Right atrium auricular region (tissue), 2 donors: Measurements from ENCODE around the gene UBLCP1. TPM values are rescaled to one million over a fixed set of nuclear protein-coding genes. Genes with fewer than 3 reads are reported as not detected.

Experiments used
- DNase-seq: peaks from one replicate; pipeline ENCODE4 v3.0.0-alpha.2; 2019; ENCODE audit warnings: low spot score
- H3K27ac ChIP-seq, 2 donors: fragments of 200-600 bp; sonication (generic); 1 replicate in 1 of 2; 2 replicates in 1 of 2; pipeline ENCODE4 v1.5.1; 2016 to 2019
- H3K27me3 ChIP-seq, 2 donors: fragments of 200-600 bp; sonication (generic); one replicate each; pipeline versions ENCODE4 v1.5.1 to v1.6.0; 2017 to 2019
- H3K36me3 ChIP-seq: fragments of 200-600 bp; sonication (generic); one replicate; pipeline ENCODE4 v1.5.1; 2016
- H3K4me1 ChIP-seq, 2 donors: fragments of 200-600 bp; sonication (generic); one replicate each; pipeline versions ENCODE4 v1.5.1 to v1.6.0; 2017 to 2019
- H3K4me3 ChIP-seq, 2 donors: fragments of 200-600 bp; sonication (generic); 1 replicate in 1 of 2; 2 replicates in 1 of 2; pipeline ENCODE4 v1.5.1; 2017 to 2019; ENCODE audit warnings: mild to moderate bottlenecking in 1 of 2, moderate library complexity in 1 of 2
- H3K9me3 ChIP-seq, 2 donors: fragments of 200-600 bp; sonication (generic); one replicate each; pipeline ENCODE4 v1.5.1; 2019
- total RNA-seq, 2 donors: library from RNA; depleted of rRNA; stranded (reverse); fragments of >200 nt; gene quantifications; one replicate each; pipeline ENCODE4 v1.1.0, GENCODE V29; 2016
- TF ChIP-seq, protein P1 (sequence below), 2 donors: fragments of 200-600 bp; sonication (generic); IDR thresholded peaks; one replicate each; pipeline ENCODE4 v1.5.1; 2019; ENCODE audit warnings: antibody characterized with exemption in 2 of 2

The UBLCP1 gene
- total RNA-seq, 2 donors from 2014 or later: 13.2 to 14.1 TPM

DNA sequence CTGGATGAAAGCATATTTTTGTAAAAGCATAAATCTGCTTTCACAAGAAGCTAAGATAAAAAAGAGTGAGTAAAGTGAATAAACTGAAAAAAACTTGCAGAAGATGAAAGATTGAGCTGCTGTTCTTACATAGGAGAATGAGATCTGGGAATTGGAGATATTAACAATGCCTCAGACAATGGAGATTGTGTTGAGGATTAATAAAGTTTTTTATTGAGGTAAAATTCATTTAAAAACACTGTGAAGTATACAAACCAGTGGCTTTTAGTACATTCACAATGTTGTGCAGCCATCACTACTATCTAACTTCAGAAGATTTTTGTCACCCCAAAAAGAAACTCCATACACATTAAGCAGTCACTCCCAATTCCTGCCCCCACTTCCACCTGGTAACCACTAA is 19.7 kb upstream of the UBLCP1 start:
- Histone ChIP-seq H3K4me1 (no peaks in the 10 kb centered on the region), H3K27ac (no peak overlapping the region), H3K27me3 (no peaks in the 10 kb centered on the region), H3K36me3 (no peaks in the 10 kb centered on the region), H3K9me3 (no peaks in the 10 kb centered on the region), H3K4me3 (no peak overlapping the region)
- DNase-seq: no peak
- TF ChIP-seq, protein P1, sequence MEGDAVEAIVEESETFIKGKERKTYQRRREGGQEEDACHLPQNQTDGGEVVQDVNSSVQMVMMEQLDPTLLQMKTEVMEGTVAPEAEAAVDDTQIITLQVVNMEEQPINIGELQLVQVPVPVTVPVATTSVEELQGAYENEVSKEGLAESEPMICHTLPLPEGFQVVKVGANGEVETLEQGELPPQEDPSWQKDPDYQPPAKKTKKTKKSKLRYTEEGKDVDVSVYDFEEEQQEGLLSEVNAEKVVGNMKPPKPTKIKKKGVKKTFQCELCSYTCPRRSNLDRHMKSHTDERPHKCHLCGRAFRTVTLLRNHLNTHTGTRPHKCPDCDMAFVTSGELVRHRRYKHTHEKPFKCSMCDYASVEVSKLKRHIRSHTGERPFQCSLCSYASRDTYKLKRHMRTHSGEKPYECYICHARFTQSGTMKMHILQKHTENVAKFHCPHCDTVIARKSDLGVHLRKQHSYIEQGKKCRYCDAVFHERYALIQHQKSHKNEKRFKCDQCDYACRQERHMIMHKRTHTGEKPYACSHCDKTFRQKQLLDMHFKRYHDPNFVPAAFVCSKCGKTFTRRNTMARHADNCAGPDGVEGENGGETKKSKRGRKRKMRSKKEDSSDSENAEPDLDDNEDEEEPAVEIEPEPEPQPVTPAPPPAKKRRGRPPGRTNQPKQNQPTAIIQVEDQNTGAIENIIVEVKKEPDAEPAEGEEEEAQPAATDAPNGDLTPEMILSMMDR (IDR thresholded peaks at IDR 0.05): no peak

- DNase-seq: no peak
- Histone ChIP-seq H3K27me3 (no peaks in the 10 kb centered on the region), H3K36me3 (no peaks in the 10 kb centered on the region), H3K4me3 (no peak overlapping the region), H3K4me1 (no peaks in the 10 kb centered on the region), H3K9me3 (no peaks in the 10 kb centered on the region), H3K27ac (no peak overlapping the region)
- TF ChIP-seq, protein P1 (IDR thresholded peaks at IDR 0.05): no peak
These were observed 18.9 kb upstream of the UBLCP1 start for GRCh38 chr5:159244163-159244562.

DNA sequence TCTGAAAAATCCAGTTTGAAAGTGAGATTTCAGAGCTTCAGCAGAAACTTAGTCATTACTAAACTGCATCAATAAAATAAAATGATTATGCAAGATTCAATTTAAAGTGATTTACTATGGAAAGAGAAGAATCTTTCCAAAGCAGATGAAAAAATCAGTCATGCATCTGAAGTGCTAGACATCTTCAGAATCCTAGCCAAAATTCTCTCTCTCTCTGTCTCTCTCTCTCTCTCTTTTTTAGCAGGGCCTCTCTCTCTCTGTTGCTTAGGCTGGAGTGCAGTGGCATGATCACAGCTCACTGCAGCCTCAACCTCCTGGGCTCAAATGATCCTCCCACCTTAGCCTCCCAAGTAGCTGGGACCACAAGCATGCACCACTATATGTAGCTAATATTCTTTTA is 18.2 kb upstream of the UBLCP1 start:
- TF ChIP-seq, protein P1 (IDR thresholded peaks at IDR 0.05): no peak
- Histone ChIP-seq H3K4me1 (no peaks in the 10 kb centered on the region), H3K36me3 (no peaks in the 10 kb centered on the region), H3K9me3 (no peaks in the 10 kb centered on the region), H3K4me3 (no peak overlapping the region), H3K27me3 (no peaks in the 10 kb centered on the region), H3K27ac (no peak overlapping the region)
- DNase-seq: no peak

DNA sequence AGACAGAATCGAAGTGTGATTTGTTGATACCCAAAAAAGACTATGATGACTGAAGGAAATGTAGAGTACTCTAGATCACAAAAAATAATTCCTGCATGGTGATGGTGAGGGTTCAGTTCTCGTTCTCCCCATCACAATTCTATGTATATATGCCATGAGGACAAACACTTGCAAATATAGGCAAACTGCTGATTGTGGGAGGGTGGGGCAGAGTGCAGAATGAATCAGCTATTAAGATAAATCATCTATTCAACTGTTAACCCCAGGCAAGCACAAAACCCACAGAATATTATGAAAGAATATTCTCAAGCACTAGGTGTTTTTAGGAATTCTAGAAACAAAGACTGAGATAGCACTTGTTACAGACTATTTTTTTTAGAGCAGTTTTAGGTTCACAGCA is 13.9 kb upstream of the UBLCP1 start:
- Histone ChIP-seq H3K4me1 (no peaks in the 10 kb centered on the region), H3K4me3 (no peak overlapping the region), H3K9me3 (no peaks in the 10 kb centered on the region), H3K27me3 (no peaks in the 10 kb centered on the region), H3K27ac (no peak overlapping the region), H3K36me3 (no peaks in the 10 kb centered on the region)
- no peak for DNase-seq
- TF ChIP-seq, protein P1 (IDR thresholded peaks at IDR 0.05): no peak

GRCh38 chr5:159252195-159252594 is 10.9 kb upstream of the UBLCP1 start:
- TF ChIP-seq, protein P1 (IDR thresholded peaks at IDR 0.05): no peak
- Histone ChIP-seq H3K4me1 (no peaks in the 10 kb centered on the region), H3K4me3 (no peak overlapping the region), H3K27me3 (no peaks in the 10 kb centered on the region), H3K9me3 (no peaks in the 10 kb centered on the region), H3K27ac (no peak overlapping the region), H3K36me3 (no peaks in the 10 kb centered on the region)
- no peak for DNase-seq

GRCh38 chr5:159257007-159257406 is 6.1 kb upstream of the UBLCP1 start:
- Histone ChIP-seq H3K27me3 (no peaks in the 10 kb centered on the region), H3K9me3 (no peaks in the 10 kb centered on the region), H3K27ac (no peak overlapping the region), H3K4me1 (peaks cover 0 to under 1% of the 10 kb centered on the region in 2 donors), H3K36me3 (no peaks in the 10 kb centered on the region), H3K4me3 (no peak overlapping the region)
- TF ChIP-seq, protein P1 (IDR thresholded peaks at IDR 0.05): no peak
- DNase-seq: no peak
